ENCODE measurements around the gene CAMSAP1.

DNA sequence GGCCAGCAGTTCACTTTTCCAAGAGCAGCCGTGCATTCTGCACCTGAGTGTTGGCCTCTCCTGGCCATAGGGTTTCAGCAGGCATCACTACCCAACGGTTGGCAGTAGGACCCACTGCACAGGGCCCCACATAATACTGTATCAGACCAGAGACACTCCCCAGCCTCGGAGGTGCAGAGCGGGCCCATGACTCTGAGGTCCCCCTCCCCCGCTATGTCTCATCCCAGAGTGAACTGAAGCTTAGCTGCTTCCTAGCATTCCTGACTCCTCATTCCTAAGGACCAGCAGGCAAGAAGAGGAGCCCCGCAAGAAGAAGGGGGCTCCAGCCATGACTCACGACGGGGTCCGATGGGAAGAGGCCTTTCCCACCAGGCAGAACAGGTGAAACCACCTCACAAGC is 67.2 kb downstream of the CAMSAP1 start:
- TF ChIP-seq, protein P1, sequence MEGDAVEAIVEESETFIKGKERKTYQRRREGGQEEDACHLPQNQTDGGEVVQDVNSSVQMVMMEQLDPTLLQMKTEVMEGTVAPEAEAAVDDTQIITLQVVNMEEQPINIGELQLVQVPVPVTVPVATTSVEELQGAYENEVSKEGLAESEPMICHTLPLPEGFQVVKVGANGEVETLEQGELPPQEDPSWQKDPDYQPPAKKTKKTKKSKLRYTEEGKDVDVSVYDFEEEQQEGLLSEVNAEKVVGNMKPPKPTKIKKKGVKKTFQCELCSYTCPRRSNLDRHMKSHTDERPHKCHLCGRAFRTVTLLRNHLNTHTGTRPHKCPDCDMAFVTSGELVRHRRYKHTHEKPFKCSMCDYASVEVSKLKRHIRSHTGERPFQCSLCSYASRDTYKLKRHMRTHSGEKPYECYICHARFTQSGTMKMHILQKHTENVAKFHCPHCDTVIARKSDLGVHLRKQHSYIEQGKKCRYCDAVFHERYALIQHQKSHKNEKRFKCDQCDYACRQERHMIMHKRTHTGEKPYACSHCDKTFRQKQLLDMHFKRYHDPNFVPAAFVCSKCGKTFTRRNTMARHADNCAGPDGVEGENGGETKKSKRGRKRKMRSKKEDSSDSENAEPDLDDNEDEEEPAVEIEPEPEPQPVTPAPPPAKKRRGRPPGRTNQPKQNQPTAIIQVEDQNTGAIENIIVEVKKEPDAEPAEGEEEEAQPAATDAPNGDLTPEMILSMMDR (IDR thresholded peaks at IDR 0.05): no peak
- TF ChIP-seq POLR2AphosphoS5 (IDR thresholded peaks at IDR 0.05): no peak
- TF ChIP-seq POLR2A (IDR thresholded peaks at IDR 0.05): no peak
